ENCODE results near the gene ENDOU.
A peak's percentile ranks its signal among the peaks of the same experiment; 100 is the strongest.

ENDOU gene, protein sequence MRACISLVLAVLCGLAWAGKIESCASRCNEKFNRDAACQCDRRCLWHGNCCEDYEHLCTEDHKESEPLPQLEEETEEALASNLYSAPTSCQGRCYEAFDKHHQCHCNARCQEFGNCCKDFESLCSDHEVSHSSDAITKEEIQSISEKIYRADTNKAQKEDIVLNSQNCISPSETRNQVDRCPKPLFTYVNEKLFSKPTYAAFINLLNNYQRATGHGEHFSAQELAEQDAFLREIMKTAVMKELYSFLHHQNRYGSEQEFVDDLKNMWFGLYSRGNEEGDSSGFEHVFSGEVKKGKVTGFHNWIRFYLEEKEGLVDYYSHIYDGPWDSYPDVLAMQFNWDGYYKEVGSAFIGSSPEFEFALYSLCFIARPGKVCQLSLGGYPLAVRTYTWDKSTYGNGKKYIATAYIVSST

DNA sequence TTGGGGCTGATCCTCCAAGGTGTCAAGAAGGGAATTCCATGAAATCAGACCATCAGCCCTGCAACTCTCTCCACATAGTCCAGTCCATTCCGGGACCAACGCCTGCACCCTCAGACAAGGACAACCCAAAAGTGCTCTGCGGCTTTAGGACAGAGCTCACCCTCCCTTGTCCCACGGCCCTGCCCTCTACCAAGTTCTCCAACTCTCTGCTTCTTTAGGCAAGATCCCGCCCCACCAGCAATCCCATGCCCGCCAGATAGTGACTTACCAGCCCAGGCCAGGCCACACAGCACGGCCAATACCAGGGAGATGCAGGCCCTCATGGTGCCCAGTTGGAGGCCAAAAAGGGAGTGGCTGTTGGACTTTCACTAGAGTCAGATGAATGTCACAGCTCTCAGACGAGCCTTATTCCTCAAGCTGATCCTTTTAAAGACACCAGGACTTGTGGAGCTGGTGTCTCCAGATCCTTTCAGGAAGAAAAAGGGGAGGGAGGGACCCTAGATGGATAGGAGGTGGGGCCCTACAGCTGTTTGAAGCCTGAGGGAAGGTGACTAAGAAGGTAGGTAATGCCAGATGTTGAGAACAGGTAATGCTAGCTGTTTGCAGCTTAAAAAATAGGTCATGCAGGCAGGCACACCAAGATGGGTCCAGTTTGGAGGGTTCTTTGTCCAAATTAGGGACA is at the start of gene ENDOU:
ENDOU (minus strand) TSS at position 400 of the 682 bp plus-strand sequence; CDS start at position 323, 77 bp downstream.
- no peak for DNase-seq

DNA sequence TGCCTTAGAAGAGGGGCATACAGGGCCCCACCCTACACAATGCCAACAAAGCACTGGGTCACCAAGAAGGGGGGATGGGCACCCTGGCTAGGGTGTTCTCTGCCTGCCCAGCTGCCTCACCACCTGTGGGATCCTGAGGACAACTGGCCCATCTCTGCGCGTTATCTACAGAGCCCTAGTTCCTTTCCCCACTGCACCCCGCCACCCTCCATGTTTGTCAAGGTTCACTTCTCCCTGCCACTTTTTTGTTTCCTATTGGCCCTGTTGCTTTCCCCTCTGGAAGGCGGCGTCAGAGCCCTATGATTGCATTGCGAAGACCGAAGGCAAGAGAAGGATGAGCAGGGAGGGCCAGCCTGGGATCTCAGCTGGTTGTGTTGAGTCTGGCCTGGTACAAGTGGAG is 49.4 kb upstream of the ENDOU start:
- DNase-seq = no peak

DNA sequence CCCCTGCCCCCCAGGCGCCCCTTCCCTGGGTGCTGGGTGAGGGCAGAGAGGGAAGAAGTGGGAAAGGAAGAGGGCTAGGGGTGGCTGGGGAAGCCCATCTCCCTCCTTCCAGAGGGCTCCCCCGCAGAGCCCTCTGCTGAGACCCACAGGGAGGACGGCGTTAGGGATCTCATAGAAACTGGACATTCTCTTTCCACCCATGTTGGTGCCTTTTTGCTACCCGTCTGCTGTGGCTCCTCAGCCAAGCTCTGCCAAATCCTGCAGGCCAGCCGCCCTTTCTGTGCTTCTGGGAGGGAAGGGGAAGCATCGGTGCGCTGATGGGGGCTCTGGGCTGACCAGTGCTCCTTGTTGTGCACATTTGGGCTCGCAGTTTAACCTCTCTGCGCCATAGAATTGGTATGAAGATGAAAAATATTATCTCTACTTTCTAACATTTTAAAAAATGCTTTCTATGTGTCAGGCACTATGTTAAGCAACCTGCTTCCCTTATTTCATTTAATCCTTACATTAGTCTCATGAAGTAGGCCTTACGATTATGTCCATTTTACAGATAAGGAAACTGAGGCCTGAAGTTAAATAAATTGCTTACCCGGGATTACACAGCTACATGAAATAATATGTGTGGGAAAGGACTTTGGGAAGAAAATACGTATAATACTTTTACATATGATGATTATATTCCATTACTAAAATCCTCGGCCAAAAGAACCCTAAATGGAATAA is 48.7 kb upstream of the ENDOU start:
- no peak for DNase-seq

DNA sequence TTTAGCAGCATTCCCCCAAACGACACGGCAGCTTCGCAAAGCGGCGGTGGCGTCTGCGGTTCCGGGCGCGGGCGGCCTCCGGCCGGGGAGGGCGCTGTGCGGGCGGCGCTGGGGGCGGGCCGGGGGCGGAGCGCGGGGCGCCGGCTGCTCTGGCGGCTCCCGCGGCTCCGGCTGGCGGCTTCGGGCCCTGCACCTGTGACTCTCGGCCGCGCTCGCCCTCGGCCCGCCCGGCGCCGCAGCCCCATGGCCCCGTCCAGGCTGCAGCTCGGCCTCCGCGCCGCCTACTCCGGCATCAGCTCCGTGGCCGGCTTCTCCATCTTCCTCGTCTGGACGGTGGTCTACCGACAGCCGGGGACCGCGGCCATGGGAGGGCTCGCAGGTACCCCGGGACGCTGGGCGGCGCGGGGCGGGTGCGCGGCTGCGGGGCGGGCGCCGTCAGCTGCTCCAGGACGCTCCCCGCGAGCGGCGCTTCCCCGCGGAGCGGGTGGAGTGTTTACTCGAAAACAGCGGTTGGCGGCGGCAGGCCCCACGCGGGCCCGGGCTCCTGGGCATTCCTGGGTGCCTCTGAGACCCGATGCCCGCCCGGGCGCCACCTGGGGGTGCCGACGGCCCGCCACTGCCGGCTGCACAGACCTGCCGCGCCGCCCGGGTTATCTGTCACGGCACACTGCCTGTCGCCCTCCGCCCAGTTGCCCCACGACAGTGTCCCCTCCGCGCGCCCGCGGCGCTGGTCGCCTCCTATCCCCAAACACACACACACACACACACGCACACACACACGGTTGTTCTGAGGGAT is 48.0 kb upstream of the ENDOU start, which contains the start of gene SLC48A1:
SLC48A1 (plus strand) TSS at position 177 of the 796 bp plus-strand sequence; CDS start at position 244, 67 bp downstream.
- DNase-seq = peak; percentile 81

DNA sequence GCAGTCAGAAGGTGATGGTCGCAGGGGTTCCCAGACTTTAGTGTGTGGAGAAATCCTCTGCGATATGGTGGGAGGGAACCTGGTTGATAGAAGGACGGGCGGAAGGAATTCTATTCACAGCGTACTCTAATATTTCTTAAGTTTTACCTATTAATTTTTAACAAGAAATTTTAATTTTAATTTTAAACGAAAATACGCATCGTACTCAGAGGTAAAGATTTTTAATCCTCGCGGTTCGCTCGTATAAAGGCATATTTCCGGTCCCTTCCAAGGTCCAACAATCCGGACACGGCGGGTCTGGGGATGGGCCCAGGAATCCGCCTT is 47.4 kb upstream of the ENDOU start:
- DNase-seq = no peak

DNA sequence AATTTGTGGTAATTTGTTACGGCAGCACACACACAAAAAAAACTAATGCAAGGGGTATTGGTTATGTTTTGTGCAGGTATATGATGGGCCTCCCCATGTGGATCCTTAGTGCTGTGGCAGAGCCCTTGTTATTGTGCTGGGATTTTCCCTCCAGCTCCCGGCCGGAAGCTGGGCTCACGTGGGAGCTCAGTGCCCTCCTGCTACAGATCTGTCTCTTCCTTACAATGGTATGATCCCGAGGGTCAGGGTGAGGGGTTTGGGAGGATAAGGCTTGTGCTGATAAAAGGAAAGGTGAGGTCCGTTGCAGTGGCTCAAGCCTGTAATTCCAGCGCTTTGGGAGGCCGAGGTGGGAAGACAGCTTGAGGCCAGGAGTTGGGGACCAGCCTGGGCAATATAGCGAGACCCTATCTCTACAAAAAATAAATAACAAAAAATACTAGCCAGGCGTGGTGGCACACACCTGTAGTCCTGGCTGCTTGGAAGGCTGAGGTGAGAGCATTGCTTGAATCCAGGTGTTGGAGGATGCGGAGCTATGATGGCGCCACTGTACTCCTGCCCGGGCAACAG is 46.9 kb upstream of the ENDOU start:
- no peak for DNase-seq

DNA sequence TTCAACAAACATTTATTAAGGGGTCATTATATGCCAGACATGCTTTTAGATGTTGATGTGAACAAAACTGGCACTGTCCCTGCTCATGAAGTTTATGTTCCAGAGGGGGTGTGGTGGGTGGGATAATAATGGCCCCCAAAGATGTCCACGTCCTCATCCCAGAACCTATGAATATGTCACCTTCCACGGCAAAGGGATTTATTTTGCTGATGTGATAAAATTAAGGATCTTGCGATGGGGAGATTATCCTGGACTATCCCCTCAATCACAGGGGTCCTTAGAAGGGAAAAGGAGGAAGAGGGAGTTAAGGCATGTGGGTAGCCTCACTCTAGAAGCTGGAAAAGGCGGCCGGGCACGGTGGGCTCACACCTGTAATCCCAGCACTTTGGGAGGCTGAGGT is 46.0 kb upstream of the ENDOU start:
- no peak for DNase-seq

DNA sequence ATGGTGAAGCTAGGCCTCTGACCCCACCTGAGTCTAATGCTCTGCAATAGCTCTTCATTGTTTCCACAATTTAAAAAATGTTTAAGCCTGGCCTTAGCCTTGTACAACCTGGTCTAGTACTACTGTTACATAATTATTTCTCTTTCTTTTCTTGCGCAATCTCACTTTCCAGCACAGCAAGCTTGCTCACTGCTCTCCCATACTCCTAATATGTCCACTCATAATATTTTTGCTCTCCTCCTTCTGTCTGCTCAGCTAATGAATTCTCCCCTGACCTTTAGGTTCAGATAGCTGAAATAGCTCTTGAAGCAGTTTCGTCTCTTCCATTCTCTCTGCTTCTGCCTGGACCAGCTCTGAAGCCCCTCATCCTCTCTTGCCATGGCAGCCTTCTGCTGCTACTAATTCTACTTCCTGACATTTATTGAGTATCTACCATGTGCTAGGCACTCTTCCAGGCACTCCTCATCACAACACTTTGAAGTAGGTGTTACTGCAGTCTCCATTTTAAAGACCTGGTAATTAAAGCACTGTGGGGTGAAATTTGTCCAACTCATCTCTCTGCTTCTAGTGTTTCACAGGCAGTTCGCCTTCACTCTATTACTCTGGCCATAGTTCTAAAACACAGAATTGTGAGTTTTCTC is 44.9 kb upstream of the ENDOU start:
- DNase-seq = no peak

DNA sequence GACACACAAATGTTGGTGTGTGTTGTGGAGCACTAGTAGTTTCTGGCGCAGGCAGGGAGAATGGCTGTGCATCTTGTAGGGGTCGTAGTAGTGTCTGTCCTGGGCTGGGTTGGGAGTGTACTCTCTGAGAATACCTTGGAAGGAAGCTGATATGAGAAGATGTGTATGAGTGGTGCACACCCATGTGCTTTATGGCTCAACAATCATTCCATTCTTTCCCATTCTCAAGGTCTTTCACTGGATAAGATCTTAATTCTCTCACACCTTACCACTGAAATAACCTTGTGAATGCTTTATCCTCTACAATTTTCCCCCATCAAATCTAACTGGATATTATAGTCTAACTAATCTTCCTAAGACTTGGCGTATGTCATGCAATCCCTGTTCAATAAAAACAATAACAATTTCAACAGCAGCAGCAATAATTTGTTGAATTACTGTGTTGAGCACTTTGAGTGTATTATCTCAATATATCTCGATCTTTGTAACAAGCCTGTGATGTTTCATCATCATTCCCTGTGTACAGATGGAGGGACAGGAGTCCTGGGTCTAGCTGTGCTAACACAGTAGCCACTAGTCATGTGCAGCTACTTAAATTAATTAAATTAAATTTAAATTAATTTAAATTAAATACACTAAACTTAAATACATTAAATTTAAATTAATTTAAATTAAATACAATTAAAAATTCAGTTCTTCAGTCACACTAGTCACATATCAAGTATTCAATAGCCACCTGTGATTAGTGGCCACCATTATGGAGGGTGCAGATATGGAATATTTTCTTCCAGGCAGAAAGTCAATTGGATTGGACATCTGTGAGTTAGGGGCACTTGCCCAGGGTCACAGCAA is 44.2 kb upstream of the ENDOU start:
- no peak for DNase-seq

DNA sequence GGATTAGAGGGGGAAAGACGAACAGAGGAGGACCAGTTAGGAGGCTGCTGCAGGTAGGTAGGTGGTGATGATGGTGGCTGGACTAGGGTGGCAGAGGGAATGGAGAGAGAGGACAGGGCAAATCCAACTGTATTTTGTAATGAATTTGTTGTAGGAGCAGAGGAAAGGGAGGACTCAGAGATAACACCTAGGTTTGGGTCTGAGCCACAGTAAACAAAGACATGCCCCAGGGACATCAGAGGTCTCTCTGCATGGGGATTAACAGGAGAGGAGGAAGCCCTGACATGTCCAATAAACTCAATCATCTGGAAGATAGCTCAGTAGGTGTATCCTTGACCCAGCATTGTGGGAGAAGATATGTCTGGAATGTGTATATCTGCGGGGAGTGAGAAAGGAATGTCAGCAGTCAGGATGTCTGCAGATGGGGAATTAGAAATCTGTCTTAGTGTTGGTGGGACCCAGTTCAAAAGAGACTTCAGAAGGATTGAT is 43.1 kb upstream of the ENDOU start:
- DNase-seq = no peak

DNA sequence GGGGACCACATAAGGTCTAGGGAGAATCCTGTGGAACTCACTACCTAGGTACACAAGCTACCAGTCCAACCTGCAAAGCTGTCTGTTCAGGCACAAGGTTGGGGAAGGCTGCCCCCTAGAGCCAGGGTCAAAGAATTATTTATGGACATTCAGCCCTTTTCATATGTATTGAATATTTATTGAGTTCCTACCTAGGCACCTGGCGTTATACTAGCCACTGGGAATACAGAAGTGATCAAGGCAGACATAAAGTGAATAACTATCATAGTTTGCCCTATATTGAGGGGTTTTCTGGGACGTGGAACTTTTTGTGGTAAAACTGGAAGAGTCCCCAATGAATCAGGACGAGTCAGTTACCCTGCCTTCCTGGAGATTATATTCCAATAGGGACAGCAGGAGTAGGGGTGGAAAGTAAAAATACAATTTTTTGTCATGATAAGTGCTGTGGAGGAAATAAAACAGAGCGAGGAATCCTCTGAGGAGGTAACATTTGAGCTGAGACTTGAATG is 42.0 kb upstream of the ENDOU start:
- DNase-seq = peak; percentile 79

DNA sequence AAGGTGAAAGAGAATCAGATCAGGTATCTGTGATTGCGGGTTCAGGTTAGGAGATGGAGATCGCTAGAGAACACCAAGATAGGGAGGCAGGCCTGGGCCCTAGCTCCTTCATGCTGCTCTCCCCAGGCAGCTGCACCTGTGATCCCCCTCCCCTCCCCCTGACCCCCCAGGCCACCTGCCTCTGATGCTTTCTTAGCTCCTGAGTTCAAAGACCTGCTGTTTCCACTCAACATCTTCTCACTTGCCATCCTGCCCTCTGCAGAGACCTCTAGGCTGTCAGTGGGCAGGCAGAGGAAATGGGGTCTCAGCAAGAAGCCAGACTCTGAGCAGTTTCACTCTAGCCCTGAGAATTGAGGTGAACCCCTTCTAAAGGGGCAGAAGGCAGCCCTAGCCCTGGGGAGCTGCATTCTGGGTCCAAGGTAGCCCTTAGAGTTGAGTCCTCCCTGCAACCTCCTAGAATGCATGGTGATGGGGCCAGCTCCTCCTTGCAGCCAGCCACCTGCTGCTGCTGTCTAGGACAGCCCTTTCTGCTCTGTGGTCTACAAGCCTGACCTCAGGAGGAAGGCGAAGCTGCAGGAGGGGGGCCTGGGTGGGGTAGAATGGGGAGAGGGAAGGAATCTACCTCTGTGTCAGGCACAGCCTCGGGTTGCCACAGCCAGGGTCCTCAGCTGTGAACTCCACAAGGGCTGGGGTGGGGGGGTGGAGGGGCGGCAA is 41.4 kb upstream of the ENDOU start:
- DNase-seq = no peak

DNA sequence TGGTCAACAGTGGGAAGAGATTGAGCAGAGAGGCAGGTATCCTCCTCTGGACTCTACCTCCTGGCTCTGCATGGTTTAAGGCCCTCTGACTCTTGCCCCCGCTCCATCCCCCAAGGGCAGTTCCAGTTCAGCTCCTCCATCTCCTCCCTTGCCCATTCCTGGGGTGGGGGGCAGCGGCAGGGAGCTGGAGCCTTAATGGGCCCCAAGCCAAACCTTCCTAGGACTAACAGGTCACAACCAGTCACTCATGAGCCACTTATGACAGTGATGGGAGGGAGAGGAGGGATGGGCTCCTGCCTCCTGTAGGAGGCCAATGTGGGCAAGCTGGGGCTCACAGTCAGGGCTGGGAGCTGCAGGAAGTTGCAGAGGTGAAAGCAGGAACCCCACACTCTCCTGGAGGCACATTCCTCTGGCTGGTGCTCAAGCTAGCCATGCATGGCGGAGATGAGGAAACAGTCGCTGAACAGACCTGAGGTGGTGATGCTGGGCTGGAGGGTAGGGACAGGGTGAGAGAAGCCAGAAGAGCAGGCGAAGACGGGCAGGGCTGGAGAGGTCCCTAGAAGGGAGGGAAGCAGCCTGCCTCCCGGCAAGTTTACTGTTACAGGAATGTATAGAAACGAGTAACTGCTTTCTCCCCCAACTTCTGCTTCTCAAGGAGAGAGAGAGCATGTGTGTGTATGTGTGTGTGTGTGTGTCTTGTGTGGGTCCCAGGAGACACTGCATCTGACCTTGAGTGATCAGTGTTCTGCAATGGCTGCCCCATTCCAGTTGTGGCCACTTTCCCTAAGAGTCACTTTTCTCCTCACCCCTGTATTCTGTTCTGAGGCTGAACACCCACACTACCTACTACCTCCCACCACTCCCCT is 38.4 kb upstream of the ENDOU start:
- no peak for DNase-seq

DNA sequence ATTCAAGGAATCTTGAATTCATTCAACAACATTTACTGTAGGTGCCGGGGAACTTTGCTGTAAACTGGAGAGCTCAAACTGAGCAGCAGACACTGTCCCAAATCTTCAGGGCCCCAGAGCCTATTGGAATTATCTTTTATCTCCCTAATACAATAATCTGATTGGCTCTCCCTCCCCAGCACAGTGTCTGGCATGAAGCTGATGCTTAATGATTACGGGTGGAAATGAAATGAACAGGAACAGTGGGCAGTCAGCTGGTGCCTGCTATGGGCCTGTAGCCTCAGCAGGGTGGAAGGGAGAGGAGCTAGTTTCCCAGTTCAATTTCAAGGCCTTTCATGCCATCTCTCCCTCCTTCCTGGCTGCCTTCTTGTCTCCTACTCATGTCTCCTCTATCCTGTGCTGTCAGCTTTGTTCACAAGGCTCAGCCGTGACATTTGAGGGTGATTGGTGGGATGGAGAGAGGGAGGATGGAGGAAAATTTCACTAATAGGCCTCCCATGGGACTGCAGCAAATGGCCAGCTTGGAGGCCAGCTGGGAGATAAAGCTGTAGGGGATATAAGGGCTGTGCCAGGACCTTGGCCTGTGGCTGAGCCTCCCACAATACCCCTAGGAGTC is 37.7 kb upstream of the ENDOU start:
- no peak for DNase-seq

DNA sequence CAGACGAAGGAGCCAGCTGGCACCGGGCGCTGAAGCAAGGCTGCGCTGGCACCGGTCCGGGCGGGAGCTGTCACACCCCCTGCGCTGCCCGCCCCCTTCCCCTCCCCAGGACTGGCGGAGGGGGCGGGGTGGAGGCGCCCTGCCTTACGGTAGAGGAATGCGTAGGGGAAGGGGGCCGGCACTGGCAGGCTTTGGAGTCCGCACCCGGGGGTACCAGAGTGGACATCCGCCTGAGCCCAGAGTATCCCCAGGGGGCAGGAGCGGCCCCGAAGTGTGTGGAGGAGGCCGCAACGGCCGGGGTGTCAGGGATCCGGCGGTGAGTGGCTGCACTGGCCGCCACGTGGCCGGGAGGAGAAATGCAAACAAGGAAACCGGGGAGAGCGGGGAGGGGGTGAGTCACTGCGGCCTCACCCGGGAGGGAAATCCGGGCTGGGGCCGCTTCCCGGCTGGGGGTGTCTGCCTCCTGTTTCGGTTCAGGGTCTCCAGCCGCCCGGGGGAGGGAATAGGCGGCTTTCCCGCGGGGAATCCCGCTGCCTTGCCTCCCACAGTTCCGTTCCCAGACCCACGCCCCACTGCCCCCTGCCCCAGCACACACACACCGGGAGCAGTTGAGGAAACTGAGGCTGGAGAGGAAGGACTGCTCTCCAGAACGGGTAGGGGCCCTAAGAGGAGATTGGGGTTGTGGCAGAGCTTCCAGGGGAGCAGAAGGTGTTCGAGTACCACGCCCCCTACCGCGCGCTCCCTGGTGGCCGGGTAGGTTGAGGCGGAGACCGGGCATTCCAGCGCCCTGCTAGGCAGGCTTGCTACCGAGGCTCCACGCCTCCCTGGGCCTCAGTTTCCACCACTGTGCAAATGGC is 33.8 kb upstream of the ENDOU start, which contains the start of gene RAPGEF3:
RAPGEF3 (minus strand) TSS at position 47 of the 857 bp plus-strand sequence. CDS start 324 bp downstream, outside the sequence.
- peak; percentile 77 for DNase-seq

DNA sequence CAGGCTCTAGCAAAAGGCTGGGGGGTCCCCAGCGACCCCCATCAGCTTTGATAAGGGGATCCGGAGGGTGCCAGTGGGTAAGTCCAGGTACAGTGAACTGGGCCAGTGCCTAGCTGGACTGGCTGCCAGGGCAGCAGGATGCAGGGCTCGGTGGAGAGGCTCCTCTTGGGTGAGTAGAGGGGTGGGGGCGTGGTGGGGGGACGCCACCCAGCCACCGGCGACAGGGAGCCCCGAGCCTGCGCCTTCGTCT is 33.2 kb upstream of the ENDOU start:
- DNase-seq = no peak

DNA sequence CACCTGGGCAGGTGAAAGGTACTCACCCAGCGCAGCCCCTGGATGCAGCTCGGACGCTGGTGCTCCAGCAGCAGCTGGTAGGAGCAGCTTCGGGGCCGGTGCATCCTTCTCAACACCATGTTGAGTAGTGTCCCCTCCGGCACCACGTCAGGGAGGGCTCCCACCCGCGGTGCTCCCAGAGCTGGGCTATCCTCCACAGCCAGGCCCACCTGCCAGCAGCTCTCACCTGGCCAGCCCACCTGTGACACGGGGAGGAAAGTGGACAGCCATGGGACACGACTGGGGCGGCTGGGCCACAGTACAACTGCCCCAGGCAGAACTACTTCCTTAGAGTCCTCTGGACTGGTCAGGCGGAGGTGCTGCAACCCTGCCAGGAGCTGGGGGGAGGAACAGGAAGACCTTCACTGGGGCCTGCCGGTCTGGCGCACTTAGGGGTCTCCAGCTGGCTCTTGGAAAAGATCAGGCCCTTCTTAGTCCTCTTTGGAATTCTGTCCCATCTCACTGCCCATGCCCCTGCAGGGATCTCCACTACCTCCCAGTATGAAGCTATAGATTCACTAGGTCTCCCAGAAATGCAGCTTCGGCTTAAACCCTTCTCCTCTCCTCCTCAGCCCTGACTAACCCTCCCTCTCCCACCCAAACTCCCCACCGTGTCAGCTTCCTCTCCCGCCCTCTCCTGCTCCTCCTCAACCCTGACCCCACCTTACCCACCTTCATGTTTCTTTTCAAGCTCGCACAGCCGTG is 32.7 kb upstream of the ENDOU start:
- no peak for DNase-seq

All from activated CD4-positive, alpha-beta T cell treated with anti-CD3 and anti-CD28 coated beads, Interleukin-10, Interleukin-2, amounts not matched to agents 100 ng/mL and 50 ng/mL, durations not matched to agents 16 hours and 8 hours (primary cell).